HG03039 (cell line): ENCODE data around the gene SPX.

Source experiments
- ATAC-seq: cut with Tn5 transposase; IDR thresholded peaks from one replicate; pipeline ENCODE4 v1.9.1; 2021; ENCODE audit warnings: mild to moderate bottlenecking, moderate library complexity; ENCODE audit not compliant: unreplicated experiment

The SPX gene, protein sequence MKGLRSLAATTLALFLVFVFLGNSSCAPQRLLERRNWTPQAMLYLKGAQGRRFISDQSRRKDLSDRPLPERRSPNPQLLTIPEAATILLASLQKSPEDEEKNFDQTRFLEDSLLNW

DNA sequence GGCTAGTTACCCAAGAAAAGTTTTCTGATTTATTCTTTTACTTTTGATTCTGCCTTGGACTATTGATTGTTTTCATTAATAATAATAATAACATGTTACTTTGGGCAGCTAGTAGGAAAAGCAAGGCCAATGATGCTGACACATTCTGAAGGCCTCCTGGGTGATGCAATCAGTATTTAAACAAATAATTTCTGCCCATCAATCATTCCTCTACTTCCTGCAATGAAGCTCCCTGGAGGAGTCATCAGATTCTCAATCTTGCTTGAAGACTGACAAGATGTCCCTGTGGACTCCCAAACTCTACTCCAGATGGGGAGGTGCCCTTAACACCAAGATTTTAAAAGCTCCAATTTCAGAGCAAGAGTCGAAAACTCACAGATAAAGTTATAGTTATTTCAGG lies at the start of gene SPX:
SPX (plus strand) TSS at position 244 of the 400 bp plus-strand sequence. CDS start 177 bp downstream, outside the sequence.
- ATAC-seq, result no peak

DNA sequence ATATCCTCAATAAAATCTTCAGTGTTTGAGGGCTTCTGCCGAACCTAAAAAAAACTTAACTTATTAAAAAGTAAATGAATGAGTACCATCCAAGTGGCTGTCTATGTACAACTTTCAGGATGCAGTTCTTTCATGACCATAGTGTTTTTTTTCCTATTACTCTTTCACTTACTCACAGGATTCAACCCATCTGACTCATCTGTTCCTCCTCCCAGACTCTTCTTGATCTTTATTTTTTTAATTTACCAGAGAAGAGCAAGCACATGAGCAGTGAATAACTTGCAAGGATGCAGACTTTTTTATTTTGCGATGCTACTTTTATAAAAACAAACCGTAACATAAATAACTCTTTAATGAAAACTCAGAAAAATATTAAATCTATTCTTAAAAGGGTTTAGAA lies 49.1 kb upstream of the SPX start:
- ATAC-seq, result no peak

DNA sequence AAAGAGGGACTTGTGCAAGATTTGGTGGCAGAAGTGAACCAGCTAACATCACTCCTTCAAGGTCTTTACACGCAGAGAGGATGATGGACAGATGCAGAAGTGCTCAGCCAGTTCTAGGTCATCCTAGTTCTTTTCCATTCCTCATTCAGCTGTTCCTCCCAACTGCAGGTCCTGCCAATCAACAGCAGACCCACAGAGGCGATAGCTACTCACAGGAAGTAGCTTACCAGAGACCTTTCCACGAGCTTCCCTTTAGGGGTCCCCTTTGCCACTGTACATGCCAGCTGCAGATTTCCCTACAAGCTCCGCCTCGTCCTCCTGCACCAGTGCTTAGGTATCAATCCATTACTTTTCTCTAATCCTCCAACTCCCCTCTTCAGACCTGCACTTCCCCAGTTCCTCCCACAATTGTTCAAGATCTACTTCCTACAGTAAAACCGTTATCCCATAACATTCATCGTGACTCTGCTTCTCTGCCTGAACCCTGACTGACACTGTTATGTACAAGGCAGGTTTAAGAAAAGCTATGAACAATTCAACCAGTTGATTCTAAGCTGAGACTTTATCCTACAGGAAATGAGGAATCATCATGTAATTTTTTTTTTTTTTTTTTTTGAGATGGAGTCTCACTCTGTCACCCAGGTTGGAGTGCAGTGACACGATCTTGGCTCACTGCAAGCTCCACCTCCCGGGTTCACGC lies 47.2 kb upstream of the SPX start:
- no peak for ATAC-seq

DNA sequence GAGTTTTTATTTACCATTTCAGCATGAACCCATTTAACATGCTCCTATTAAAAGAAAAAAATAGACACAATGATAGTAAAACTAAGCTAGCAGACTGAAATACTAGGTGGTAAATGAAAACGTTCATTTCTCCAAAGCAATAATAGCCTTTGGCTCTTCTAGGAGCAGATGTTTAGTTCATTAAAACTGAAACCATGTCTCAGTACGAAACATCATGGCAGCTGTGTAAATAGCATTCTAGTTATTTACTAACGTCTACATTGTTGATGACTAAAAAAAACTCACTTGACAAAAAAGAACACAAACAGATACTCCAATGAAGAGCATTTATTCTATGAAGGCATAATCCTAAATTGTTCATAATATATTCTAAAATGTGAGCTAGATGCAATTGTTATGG lies 42.6 kb upstream of the SPX start:
- no peak for ATAC-seq

DNA sequence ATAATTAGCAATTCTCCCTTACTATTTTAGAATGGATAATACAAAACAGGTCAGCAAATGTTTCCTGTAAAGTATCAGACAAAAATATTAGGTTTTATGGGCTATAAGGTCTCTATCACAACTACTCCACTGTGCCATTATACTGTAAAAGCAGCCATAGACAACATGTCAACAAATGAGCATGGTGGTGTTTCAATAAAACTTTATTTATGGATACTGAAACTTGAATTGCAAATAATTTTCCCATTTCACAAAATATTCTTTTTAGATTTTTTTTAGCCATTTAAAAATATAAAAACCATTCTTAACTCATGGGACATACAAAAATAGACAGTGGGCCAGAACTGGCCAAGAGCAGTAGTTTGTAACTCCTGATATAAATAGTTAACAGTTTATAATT lies 40.1 kb upstream of the SPX start:
- ATAC-seq, result no peak

DNA sequence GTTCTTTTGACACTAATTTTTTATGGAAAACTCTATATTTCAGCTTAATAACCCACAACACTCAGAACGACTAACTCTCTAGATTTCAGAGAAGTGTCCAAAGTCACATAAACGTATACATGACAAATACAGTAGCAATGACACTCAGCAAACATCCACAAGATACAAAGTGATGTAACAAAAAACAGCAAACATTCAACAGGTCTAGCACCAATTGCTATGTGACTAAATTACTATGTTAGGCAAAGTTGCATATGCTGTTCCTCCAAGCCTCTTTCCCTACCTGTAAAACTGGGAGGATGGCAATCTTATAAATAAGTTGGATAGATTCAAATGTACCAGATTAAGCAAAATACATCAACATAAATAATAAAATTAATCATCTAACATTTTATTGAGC lies 26.3 kb upstream of the SPX start:
- no peak for ATAC-seq

DNA sequence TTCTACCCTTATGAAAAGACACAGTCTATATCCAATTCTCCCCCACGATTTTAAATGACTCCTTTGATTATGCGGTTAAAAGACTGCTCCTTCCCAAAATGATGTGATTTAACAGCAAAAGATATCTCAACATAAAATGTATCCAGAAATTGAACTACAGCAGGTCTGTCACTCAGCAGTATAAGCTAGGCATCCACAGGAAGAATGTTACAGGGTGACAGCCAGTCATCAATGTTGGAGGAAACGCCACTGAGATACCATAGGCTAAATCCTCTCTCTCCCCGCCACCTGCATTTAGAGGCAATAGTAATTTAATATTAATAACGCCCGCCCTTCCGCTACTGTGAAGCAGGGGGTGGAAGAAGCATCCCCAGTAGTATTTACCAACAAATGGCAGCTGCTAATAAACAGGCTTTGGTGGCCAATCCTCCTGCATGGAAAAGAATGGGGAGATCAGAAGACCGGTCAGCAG lies 25.3 kb upstream of the SPX start:
- no peak for ATAC-seq

DNA sequence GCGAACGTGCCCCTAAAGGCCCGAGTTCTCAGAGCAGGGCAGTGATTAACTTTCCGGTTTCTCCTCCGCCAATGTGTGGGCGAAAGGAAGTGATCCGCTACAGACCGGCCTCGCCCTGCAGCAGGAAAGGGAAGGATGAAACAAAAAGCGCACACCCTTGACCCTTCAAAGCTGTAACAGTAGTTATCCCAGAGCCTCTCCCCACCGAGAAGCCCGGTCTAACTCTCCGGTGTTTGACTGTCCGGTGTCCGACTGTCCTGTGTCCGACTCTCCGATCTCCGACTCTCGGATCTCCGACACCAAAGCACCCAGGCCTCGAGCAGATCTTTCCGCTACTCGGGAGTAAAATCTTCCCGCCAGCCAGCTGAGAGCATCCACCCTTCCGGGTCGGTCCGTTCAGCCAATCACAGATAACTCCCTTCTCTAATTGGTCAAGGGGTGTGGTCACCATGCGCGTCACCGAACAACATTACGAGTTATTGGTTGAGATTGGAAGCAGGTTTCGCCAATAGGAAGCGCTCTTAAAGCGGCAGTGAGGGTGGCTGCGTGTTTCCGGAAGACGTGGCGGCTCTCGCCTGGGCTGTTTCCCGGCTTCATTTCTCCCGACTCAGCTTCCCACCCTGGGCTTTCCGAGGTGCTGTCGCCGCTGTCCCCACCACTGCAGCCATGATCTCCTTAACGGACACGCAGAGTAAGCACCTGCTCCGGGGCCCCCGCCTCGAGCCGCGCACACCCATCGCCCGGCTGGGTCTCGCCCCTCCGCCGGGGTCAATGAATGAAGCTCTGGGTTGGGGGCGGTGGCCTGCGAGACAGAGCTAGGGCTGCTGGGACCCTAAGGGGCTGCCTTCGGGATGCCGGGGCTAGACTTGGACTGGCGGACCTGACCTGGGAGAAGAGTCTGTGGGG lies 24.6 kb upstream of the SPX start, which contains the start of the genes GOLT1B and RECQL:
GOLT1B (plus strand) TSS at position 532 of the 906 bp plus-strand sequence; CDS start at position 667, 135 bp downstream.
RECQL (minus strand) TSS at position 378 of the 906 bp plus-strand sequence. CDS start 2,065 bp downstream, outside the sequence.
- peak; percentile 99 for ATAC-seq

DNA sequence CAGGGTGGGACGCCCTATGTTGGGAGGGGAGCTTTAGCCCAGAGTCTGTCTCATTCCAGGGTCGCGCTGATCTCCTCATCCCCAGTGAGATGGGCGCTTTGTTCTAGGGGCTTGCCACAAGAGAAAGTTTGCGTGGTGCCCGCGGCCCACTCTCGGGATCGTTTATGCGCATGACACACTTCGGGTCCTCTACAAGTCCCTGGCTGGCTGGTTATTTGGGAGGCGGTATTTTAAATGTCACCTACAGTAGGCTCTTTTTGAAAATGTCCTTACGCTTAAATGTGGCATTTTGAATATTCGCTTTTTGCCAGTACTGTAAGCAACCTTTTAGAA lies 24.0 kb upstream of the SPX start:
- peak; percentile 2 for ATAC-seq

DNA sequence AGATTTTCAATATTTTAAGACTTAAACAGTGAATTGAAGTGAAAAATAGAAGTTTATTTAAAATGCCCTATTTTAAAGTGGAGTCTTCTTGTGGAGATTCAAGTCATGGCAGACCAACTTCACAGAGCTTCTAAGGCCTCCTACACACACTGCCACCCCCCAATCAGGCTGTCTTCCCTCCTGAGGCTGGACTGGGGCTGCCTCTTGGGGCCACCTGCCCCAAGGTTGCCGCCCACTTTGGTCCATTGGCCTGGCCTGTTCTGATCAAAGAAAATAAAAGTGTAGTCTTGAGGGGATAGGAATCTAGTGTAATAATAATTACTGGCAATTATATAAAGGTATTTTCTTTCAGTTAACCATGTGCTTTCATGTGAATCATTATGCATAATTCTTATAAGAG lies 23.2 kb upstream of the SPX start:
- ATAC-seq, result no peak

DNA sequence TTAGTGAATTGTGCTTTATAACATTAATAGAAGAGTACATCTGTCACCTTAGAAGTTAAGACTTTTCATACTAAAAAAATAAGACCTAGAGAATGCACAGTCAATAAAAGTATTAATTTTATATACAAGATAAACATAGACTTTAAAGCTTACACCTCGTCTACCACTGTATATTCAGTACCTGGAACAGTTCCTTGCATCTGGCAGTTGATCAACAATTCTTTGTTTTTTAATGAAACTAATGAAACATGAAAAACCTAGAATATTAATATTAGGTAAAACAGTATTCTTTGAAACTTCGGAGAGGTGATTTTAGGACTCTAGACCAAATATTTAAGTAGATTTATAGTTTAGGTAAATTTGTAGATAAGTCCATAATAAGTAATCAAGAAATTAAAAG lies 20.2 kb upstream of the SPX start:
- no peak for ATAC-seq

DNA sequence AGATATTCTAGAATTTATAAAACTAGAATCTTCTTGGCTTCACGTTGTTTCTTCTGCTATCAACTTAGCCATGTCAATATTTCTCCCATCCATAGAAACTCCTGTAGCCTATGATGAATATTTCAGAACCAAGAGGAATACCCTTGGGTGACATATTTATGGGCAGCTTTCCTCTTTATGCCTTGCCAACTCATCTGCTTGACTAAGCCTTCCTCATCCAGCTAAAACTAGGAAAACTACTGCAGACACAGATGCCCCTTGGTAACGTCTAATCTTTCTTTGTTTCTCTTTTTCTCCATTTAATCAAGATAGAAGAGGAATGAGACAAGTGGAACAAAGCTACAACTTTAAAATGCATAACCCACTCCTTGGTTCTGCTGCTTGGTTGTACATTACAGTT lies 18.2 kb upstream of the SPX start:
- no peak for ATAC-seq

DNA sequence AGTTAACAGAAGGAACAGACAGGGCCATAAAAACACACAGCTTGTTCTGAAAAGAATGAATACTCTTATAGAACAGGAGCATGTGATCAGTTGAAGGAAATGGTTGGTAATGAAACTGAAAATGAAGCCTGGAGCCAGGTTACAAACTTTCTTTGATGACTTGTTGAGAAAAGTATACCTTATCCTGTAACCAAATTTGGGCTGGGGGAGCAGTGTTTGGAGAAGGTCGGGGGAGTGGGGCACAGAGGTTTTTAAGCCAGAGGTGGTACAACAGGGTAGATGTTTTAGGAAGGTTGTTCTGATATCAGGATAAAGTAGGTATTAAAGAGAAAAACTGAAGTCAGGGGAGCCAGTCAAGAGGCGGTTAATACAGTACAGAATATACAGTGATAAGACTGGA lies 16.3 kb upstream of the SPX start:
- ATAC-seq, result peak; percentile 96

DNA sequence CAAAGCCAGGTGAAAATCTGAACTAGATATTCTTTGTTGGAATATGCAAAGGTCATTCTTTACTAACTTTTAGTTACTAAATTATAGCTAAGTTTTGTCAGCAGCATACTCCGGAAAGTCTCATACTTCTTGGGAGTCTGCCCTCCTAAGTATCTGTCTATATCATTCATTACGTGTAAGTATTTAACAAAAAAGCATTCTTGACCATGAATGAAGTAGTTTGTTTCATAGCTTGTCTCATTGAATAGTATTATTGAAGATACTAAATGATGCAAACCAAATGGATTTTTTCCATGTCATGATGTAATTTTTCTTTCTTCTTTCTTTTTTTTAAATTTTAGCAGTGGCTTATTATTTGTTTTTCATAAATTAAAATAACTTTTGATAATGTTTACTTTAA lies 9.8 kb upstream of the SPX start:
- ATAC-seq, result no peak

DNA sequence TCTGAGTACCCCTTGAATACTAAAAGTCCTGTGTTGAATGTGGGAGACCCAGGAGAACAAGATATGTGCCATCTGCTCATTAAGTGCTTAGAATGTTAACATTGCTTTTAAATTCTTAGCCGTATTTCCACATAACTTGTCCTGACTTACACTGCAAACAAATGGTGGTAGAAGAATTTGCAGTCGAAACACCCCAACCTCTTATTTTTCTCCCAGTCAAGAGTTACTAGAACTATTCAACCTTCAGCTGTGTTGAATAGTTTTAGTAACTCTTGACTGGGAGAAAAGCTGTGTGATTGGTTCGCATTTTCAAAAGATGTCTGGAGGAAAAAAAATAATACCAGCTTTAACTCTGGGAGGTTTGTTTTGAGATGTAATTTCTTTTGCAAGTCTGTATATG lies 7.6 kb upstream of the SPX start:
- ATAC-seq, result no peak

DNA sequence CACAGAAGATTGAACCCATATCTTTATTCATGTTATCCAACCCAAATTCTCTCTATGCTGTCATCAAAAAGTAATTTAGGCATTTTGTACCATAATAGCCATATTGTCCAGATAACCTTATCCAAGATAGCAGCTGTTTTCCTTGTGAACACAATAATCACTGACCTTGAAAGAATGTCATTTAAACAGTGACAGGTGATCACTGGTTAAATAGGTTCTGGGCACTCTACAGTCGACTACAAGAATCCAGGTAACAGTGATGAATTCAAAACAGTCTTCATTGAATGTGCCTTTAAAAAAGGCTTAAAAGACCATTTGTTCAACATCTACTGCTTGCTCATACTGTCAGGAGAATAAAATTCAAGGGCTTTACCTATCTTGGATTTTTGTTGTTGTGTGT lies 4.6 kb upstream of the SPX start:
- no peak for ATAC-seq

DNA sequence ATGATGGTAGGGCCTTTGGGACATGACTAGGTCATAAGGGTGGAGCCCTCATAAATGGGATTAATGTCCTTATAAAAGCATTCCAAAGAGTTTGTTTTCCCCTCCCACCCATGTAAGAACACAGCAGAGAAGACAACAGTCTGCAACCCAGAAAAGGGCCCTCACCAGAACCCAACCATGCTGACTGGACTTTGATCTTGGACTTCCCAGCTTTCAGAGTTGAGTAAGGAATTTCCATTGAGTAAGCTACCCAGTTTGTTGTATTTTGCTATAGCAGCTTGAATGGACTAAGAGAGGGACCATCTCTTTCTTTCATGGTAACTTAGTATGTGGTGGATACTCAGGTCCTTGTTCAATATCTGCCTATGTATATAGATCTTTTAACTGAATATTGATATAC lies 2.9 kb upstream of the SPX start:
- no peak for ATAC-seq

DNA sequence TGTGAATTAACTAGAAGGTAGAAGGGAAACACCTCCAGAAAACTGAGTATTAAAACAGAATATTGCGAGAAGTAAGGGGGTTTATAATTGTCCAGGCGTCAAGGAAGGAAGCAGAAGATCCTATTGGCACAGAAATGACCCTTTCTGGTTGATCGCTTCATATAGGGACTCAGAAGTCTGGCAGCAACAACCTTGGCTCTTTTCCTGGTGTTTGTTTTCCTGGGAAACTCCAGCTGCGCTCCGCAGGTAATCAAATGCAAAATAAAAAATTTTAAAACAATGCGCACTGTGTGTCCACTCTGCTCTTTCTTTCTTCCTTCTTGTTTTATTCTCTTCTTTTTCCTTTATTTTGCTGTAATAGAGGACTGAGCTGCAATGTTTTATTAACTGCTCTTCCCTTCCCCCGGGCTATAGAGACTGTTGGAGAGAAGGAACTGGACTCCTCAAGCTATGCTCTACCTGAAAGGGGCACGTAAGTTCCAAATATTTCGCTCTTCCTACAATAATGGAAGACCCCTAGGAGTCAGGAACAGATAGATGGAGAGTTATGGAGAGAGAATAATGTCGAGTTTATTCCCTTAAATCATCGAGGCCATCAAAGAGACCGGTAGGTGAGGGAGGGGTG lies 737 bp downstream of the SPX start:
- no peak for ATAC-seq

DNA sequence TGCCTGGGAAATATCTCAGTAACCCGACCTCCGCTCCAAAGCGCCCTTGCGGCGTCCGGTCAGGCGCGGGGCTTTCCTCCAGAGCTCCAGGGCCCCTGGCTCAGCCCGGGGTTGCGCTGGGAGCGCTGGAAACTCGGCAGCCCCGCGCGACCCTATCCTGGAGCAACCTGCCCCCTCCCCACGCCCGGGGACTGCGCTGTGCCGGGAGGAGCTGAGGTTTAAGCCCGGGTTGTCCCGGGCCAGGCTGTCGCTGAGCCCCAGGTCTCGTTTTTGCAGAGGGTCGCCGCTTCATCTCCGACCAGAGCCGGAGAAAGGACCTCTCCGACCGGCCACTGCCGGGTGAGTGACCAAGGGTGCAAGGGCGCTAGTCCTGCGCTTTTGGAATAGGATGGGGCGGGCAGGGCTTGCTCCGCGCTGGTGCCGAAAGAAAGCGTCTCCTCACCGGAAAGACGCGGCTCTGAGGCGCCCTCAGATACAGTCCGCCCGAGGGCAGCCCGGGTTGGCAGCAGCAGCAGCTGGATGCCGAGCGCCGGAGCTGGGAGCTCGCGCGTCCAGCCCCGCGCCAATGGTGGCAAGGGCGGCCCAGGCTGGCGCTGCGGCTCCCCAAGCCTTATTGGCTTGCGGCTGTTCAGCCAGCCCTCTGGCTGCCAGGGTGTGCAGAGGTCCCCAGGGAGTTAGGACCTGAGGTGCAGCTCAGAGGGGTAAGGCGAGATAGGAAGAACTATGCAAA lies 1.5 kb downstream of the SPX start:
- ATAC-seq, result peak; percentile 95

DNA sequence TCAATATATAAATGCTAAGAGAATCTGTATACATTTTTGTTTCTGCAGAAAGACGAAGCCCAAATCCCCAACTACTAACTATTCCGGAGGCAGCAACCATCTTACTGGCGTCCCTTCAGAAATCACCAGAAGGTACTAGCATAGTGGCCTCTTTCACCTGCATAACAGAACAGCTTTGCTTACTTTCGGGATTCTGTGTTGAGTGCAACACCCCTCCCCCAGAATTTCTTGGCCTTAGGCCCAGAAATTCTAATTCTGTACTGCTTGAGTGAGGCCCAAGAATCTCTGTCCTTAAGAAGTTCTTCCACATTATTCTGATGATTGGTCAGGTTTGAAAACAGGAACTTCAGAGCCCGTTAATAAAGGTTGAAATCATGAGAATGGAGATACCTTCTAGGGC lies 2.9 kb downstream of the SPX start:
- no peak for ATAC-seq

DNA sequence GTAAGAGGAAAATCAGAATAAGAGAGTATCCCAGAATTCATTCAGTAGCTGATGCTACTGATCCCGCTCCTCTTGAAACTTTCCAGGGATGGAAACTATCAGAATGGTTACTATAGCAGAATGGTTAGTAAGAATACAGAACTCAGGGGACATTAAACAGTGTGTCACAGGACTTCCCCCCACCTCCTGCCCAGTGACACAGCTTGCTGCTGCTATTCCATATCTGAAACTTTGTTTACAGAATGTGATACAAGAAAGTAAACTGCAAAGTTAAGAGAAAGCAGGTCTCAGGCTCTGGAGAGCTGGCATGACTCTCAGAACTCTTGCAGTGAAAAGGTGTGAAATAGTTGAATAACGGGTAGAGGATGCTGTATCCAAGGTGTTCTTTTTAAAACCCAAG lies 3.4 kb downstream of the SPX start:
- no peak for ATAC-seq
